GM19035 (cell line): Measurements from ENCODE around the gene ZNF813.
"Not testable (repeated sequence)": the region's sequence is repeated elsewhere in the genome, so short reads cannot be mapped to it uniquely, and the experiment has no call there.

Source experiments
- ATAC-seq: cut with Tn5 transposase; IDR thresholded peaks from one replicate; pipeline ENCODE4 v1.9.1; 2021; ENCODE audit not compliant: unreplicated experiment

Gene ZNF813

DNA sequence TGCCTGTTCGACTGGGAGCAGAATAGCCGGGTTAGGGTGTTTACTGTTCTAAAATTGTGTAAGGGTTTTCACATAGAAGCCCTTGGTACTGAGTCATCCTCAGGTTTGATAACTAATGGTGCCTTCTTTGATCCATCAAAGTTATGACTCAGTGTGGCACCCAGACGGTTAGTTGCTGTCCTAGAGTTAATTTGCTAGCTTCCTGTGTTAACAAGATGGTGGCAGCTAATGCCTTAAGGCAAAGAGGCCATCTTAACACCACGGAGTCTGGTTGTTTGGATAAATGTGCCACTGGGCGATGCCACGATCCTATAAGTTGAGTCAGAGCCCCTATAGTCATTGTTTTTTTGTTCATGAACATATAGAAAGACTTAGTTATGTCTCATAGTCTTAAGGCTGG lies 7.9 kb downstream of the ZNF813 start:
- not testable (repeated sequence) for ATAC-seq

- not testable (repeated sequence) for ATAC-seq
These were observed 16.2 kb downstream of the ZNF813 start for GRCh38 chr19:53483751-53484150.

- no peak for ATAC-seq
These were observed 17.8 kb downstream of the ZNF813 start for GRCh38 chr19:53485046-53486004.

DNA sequence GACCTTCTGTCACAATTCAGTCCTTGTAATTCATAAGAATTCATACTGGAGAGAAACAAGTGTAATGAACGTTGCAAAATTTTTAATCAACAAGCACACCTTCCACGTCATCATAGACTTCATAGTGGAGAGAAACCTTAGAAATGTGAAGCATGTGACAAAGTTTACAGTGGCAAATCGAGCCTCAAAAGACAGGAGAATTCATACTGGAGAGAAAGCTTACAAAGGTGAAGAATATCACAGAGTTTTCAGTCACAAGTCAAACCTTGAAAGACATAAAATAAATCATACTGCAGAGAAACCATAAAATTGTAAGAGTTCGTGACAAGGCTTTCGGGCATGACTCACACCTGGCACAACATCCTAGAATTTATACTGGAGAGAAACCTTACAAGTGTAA lies 24.6 kb downstream of the ZNF813 start:
- ATAC-seq, result no peak

GRCh38 chr19:53497311-53498023 lies 29.9 kb downstream of the ZNF813 start:
- not testable (repeated sequence) for ATAC-seq

DNA sequence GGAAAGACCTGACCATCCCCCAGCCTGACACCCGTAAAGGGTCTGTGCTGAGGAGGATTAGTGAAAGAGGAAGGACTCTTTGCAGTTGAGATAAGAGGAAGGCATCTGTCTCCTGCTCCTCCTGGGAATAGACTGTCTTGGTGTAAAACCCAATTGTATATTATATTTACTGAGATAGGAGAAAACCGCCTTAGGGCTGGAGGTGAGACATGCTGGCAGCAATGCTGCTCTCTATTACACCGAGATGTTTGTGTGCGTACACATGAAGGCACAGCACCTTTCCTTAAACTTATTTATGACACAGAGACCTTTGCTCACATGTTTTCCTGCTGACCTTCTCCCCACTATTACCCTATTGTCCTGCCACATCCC lies 30.5 kb downstream of the ZNF813 start:
- not testable (repeated sequence) for ATAC-seq

DNA sequence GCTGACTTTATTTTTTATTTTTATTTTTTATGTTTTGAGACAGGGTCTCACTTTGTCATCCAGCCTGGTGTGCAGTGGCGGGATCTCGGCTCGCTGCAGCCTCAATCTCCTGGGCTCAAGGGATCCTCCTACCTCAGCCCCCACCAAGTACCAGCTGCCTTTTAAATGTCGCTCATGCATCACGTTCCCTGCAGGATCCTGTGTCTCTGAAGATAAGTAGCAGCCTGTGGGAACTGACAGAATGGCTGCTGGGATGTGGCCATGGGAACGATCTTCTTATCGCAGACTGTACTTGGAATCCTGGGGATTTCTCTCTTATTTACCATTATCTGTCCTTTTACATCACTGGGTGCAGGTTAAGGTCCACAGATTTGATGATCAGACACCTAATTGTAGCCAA lies 35.6 kb downstream of the ZNF813 start:
- not testable (repeated sequence) for ATAC-seq

- not testable (repeated sequence) for ATAC-seq
These were observed 36.3 kb downstream of the ZNF813 start for GRCh38 chr19:53503671-53504364.

DNA sequence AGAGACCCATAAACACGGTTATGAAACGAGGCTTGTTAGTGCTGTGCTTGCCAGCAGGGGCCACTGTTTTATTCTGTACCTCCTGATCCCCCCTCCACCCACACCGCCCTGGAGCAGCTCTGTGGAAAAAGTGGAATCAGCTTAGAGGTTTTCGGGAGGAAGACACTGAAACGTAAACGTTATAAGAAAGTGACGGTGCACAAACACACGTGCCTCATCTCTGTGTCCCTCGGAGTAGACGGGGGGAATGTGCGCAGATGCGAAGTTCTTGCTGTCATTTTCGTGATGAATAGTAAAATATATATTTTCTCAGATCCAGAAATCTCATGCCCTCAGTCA lies 36.8 kb downstream of the ZNF813 start:
- not testable (repeated sequence) for ATAC-seq

- ATAC-seq, result no peak
These were observed 37.4 kb downstream of the ZNF813 start for GRCh38 chr19:53504885-53505284.

GRCh38 chr19:53506728-53507127 lies 39.2 kb downstream of the ZNF813 start:
- ATAC-seq, result no peak

DNA sequence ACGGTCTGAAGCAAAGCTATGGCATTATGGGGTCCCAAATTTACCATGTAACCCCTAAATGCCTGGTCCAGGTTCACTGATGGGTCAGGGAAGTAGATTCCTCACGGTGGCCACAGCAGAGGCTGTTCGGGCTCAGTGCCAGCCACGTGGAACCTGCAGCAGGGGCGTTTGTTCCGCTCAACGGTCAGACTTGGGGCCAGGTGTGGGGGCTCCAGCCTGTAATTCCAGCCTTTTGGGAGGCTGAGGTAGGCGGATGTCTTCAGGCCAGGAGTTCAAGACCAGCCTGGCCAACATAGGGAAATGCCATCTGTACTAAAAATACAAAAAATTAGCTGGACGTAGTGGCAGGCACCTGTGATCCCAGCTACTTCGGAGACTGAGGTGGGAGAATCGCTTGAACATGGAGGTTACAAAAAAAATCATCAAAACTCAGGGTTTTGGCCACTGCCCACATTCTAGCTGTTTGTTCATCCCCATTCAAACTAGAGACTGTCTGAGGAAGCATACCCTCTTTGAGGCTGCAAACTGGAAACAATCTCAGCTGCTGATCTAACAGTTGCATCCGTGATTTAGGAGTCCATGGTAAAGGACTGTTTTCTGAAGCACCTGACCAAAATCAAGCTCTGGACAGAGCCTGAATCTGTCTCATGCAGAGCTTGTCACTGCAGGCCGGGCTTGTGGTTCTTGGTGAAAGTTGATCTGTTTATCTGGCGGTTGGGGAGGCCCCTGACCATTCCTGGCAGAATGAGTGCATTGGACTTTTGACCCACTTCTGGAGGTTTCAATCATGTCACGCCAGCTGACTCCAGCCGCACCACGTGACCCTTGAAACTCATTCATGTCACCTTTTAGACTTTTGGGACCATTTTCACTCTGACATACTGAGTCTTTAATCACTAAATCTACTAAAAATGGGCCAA lies 40.2 kb downstream of the ZNF813 start:
- no peak for ATAC-seq

- ATAC-seq, result no peak
These were observed 41.9 kb downstream of the ZNF813 start for GRCh38 chr19:53509443-53509842.

DNA sequence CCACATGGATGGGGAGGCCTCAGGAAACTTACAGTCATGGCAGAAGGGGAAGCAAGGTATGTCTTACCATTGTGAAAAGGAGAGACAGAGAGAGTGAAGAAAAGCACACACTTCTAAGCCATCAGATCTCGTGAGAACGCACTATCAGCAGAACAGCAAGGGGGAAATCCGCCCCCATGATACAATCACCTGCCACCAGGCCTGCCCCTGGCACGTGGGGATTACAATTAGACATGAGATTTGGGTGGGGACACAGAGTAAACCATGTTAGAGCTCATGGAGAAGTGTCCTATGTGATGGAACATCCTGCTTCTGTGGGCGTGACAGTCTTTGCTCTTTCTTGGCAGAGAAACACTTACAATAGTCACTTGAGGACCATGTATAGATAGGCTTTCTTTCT lies 42.3 kb downstream of the ZNF813 start:
- no peak for ATAC-seq

- ATAC-seq, result no peak
These were observed 43.8 kb downstream of the ZNF813 start for GRCh38 chr19:53511357-53511756.

DNA sequence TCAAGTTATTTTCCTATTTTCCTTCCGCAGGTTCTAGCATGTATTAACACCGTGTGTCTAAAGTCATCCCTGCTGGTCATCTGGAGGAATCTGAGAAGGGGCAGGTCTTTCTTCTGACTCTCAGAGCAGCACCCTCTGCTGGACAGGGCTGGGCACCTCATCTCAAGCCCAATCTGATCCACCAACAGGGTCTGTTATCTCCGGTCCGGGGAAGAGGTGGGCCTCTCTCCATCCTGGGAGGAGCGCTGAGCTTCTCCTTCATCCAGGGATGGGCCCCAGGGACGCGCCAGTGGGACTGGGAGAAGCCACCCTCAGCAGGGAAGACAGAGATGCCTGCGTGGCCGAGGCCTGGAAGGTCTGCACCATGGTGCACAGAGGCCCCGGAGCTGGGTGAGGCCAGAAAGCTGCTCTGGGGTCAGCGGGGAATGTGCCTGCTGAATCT lies 44.4 kb downstream of the ZNF813 start:
- ATAC-seq, result no peak

GRCh38 chr19:53515047-53515446 lies 47.5 kb downstream of the ZNF813 start:
- not testable (repeated sequence) for ATAC-seq

DNA sequence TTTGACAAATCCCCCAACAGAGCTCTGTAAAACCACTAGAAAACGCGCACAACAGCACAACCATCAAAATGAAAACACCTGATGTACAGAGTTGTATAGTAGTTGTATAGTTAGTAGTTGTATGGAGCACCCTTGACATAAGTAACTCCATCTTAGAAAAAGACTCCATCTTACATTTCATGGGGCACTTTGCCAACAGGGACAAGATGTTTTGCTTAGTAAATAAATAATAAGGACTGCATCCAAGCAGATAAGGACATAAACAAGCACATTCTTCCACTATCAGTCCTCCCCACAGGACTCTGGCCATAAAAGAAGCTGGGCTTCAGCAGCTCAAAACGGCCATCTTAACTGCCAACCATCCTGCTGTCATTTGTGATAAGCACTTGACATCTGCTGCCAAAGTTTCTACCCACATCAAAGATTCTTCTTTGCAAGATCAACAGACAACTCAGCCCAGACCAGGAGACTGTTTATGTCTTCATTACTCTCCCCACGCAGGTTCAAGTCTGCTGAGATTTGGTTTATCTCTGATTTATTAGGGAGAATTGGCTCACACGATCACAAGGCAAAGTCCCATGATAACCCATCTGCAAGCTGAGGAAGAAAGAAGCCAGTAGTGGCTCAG lies 49.7 kb downstream of the ZNF813 start:
- ATAC-seq, result no peak

- ATAC-seq, result no peak
These were observed 50.6 kb downstream of the ZNF813 start for GRCh38 chr19:53518121-53518520.

GRCh38 chr19:53518716-53519115 lies 51.2 kb downstream of the ZNF813 start:
- ATAC-seq, result no peak
